Liver (tissue), 9 donors: Measurements from ENCODE around the gene EVC. TPM values are rescaled to one million over a fixed set of nuclear protein-coding genes. Genes with fewer than 3 reads are reported as not detected.

Experiments used
- DNase-seq: peaks from one replicate; pipeline ENCODE4 v3.0.0-alpha.2; 2017; ENCODE audit warnings: low spot score
- H3K27ac ChIP-seq, 2 donors: one replicate each; pipeline ENCODE4 v1.7.0; 2013; ENCODE audit warnings: inconsistent platforms in 2 of 2, low read length in 2 of 2, control low read depth in 1 of 2, low read depth in 1 of 2, mild to moderate bottlenecking in 1 of 2
- H3K27me3 ChIP-seq, 4 donors: one replicate each; pipeline versions ENCODE4 v1.6.1 to v1.7.0; 2013; ENCODE audit warnings: low read length in 3 of 4, inconsistent platforms in 1 of 4, mild to moderate bottlenecking in 1 of 4, moderate library complexity in 1 of 4; ENCODE audit not compliant: control insufficient read depth in 4 of 4, insufficient read depth in 4 of 4
- H3K36me3 ChIP-seq, 4 donors: one replicate each; pipeline versions ENCODE4 v1.6.1 to v1.7.0; 2013; ENCODE audit warnings: low read length in 3 of 4, mild to moderate bottlenecking in 3 of 4, low read depth in 1 of 4, moderate library complexity in 1 of 4; ENCODE audit not compliant: control insufficient read depth in 4 of 4, insufficient read depth in 3 of 4
- H3K4me1 ChIP-seq, 4 donors: one replicate each; pipeline versions ENCODE4 v1.6.1 to v1.7.0; 2013; ENCODE audit warnings: low read length in 3 of 4, mild to moderate bottlenecking in 3 of 4, moderate library complexity in 1 of 4; ENCODE audit not compliant: control insufficient read depth in 4 of 4, insufficient read depth in 4 of 4
- H3K4me3 ChIP-seq, 3 donors: one replicate each; pipeline versions ENCODE4 v1.6.1 to v1.7.0; 2013; ENCODE audit warnings: low read length in 3 of 3, control low read depth in 1 of 3, low read depth in 1 of 3, mild to moderate bottlenecking in 1 of 3
- H3K9ac ChIP-seq, 2 donors: one replicate each; pipeline ENCODE4 v1.7.0; 2013; ENCODE audit warnings: low read length in 2 of 2, mild to moderate bottlenecking in 2 of 2, moderate library complexity in 2 of 2, control low read depth in 1 of 2, low read depth in 1 of 2
- H3K9me3 ChIP-seq, 4 donors: one replicate each; pipeline versions ENCODE4 v1.6.1 to v1.7.0; 2013; ENCODE audit warnings: low read length in 3 of 4; ENCODE audit not compliant: control insufficient read depth in 4 of 4
- EGR1 ChIP-seq, 2 donors: IDR thresholded peaks; 2 replicates each; pipeline ENCODE4 v1.6.1; 2016 to 2018; ENCODE audit warnings: antibody characterized with exemption in 2 of 2, low read depth in 2 of 2
- FOXA2 ChIP-seq: IDR thresholded peaks from 2 replicates; pipeline ENCODE4 v1.6.1; 2016; ENCODE audit warnings: antibody characterized with exemption
- HNF4A ChIP-seq, 2 donors: conservative IDR thresholded peaks; 2 replicates each; pipeline ENCODE4 v1.6.1; 2016; ENCODE audit warnings: antibody characterized with exemption in 2 of 2, mild to moderate bottlenecking in 2 of 2
- HNF4G ChIP-seq: IDR thresholded peaks from 2 replicates; pipeline ENCODE4 v1.6.1; 2016; ENCODE audit warnings: antibody characterized with exemption
- JUND ChIP-seq, 2 donors: IDR thresholded peaks; 2 replicates each; pipeline ENCODE4 v1.6.1; 2016; ENCODE audit warnings: antibody characterized with exemption in 2 of 2
- MAX ChIP-seq: IDR thresholded peaks from 2 replicates; pipeline ENCODE4 v1.6.1; 2016; ENCODE audit warnings: antibody characterized with exemption
- NR2F2 ChIP-seq: IDR thresholded peaks from 2 replicates; pipeline ENCODE4 v1.6.1; 2016; ENCODE audit warnings: antibody characterized with exemption
- RAD21 ChIP-seq, 2 donors: IDR thresholded peaks; 2 replicates each; pipeline ENCODE4 v1.6.1; 2016; ENCODE audit warnings: antibody characterized with exemption in 2 of 2, mild to moderate bottlenecking in 2 of 2
- REST ChIP-seq: IDR thresholded peaks from 2 replicates; pipeline ENCODE4 v1.6.1; 2016; ENCODE audit warnings: antibody characterized with exemption, mild to moderate bottlenecking
- RXRA ChIP-seq, 2 donors: IDR thresholded peaks; 2 replicates each; pipeline ENCODE4 v1.6.1; 2017 to 2018; ENCODE audit warnings: antibody characterized with exemption in 2 of 2, mild to moderate bottlenecking in 1 of 2
- SP1 ChIP-seq: IDR thresholded peaks from 2 replicates; pipeline ENCODE4 v1.6.1; 2018; ENCODE audit warnings: antibody characterized with exemption, mild to moderate bottlenecking
- TAF1 ChIP-seq: conservative IDR thresholded peaks from 2 replicates; pipeline ENCODE4 v1.6.1; 2016; ENCODE audit warnings: antibody characterized with exemption, mild to moderate bottlenecking
- YY1 ChIP-seq: IDR thresholded peaks from 2 replicates; pipeline ENCODE4 v1.6.1; 2016; ENCODE audit warnings: antibody characterized with exemption, mild to moderate bottlenecking
- WGBS: extraction: QIAGEN DNeasy Blood & Tissue Kit; methylation state at CpG from one replicate; pipeline ENCODE4 v1.1.7; 2013; 5-methylcytosine and 5-hydroxymethylcytosine counted together
- polyA plus RNA-seq, 2 donors: library from polyadenylated mRNA; stranded (reverse) in 1 of 2; unstranded in 1 of 2; fragments of 200-250 nt in 1 of 2; fragments of >200 nt in 1 of 2; fragmentation: Nextera tagmentation in 1 of 2; extraction: Ambion mirVana in 1 of 2; gene quantifications; one replicate each; pipeline versions ENCODE4 v1.2.1 to v1.2.3, GENCODE V29; 2013 to 2015
- total RNA-seq, 2 donors: library from RNA; depleted of rRNA; stranded (reverse); fragments of >200 nt; gene quantifications; one replicate each; pipeline ENCODE4 v1.2.3, GENCODE V29; 2014
- TF ChIP-seq, protein P1 (sequence below): fragments of 150-350 bp; IDR thresholded peaks from 2 replicates; pipeline ENCODE4 v1.5.1; 2017; ENCODE audit warnings: improper control_type of control experiment, low read depth, low read length; ENCODE audit not compliant: missing input control
- donor health status: healthy.
- donor health status: healthy.
- donor health status: healthy.
- donor health status: healthy.
- donor health status: healthy.

The EVC gene
- total and polyA plus RNA-seq, 4 donors, result 0.76 to 10.9 (median 3.2) TPM

GRCh38 chr4:5824635-5825034 lies 113.6 kb downstream of the EVC start:
- no peaks in the 10 kb centered on the region for H3K27me3 ChIP-seq
- TF ChIP-seq RXRA (IDR thresholded peaks at IDR 0.05) (no peak), NR2F2 (no peak), RAD21 (IDR thresholded peaks at IDR 0.05) (peak; percentile 51 to 69), REST (no peak)
- TF ChIP-seq, protein P1, sequence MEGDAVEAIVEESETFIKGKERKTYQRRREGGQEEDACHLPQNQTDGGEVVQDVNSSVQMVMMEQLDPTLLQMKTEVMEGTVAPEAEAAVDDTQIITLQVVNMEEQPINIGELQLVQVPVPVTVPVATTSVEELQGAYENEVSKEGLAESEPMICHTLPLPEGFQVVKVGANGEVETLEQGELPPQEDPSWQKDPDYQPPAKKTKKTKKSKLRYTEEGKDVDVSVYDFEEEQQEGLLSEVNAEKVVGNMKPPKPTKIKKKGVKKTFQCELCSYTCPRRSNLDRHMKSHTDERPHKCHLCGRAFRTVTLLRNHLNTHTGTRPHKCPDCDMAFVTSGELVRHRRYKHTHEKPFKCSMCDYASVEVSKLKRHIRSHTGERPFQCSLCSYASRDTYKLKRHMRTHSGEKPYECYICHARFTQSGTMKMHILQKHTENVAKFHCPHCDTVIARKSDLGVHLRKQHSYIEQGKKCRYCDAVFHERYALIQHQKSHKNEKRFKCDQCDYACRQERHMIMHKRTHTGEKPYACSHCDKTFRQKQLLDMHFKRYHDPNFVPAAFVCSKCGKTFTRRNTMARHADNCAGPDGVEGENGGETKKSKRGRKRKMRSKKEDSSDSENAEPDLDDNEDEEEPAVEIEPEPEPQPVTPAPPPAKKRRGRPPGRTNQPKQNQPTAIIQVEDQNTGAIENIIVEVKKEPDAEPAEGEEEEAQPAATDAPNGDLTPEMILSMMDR, result peak; percentile 29
- WGBS, result 64% methylated on average over 6 of the region's 6 CpGs
- no peaks in the 10 kb centered on the region for H3K4me1 ChIP-seq
- no peak for DNase-seq
- no peaks in the 10 kb centered on the region for H3K9me3 ChIP-seq
- H3K4me3 ChIP-seq, result no peak overlapping the region
- no peak overlapping the region for H3K27ac ChIP-seq
- H3K9ac ChIP-seq, result no peak overlapping the region
- H3K36me3 ChIP-seq, result peaks cover 0 to 6% (median 0%) of the 10 kb centered on the region in 4 donors

GRCh38 chr4:5825321-5826041 lies 114.5 kb downstream of the EVC start:
- TF ChIP-seq EGR1 (IDR thresholded peaks at IDR 0.05; ENCODE audit: low read depth in 2 of 2) (no peak), JUND (IDR thresholded peaks at IDR 0.05) (no peak), REST (no peak), YY1 (no peak), RXRA (IDR thresholded peaks at IDR 0.05) (no peak), HNF4G (no peak), FOXA2 (no peak), SP1 (no peak), MAX (no peak), RAD21 (IDR thresholded peaks at IDR 0.05) (no peak), HNF4A (conservative IDR thresholded peaks at IDR 0.05) (no peak), TAF1 (no peak)
- no peak for DNase-seq
- no peaks in the 10 kb centered on the region for H3K4me1 ChIP-seq
- WGBS, result 88% methylated on average over 19 of the region's 19 CpGs
- H3K27ac ChIP-seq, result no peak overlapping the region
- no peak overlapping the region for H3K4me3 ChIP-seq
- no peaks in the 10 kb centered on the region for H3K9me3 ChIP-seq
- no peak overlapping the region for H3K9ac ChIP-seq
- H3K36me3 ChIP-seq, result no peaks in the 10 kb centered on the region
- no peaks in the 10 kb centered on the region for H3K27me3 ChIP-seq
